ENCODE data around the gene CTPS2. TPM values are rescaled to one million over a fixed set of nuclear protein-coding genes. Genes with fewer than 3 reads are reported as not detected.

CTPS2 gene
- total RNA-seq, 4 donors from 2014 or later: 8.7 to 24.9 (median 12.0) TPM

DNA sequence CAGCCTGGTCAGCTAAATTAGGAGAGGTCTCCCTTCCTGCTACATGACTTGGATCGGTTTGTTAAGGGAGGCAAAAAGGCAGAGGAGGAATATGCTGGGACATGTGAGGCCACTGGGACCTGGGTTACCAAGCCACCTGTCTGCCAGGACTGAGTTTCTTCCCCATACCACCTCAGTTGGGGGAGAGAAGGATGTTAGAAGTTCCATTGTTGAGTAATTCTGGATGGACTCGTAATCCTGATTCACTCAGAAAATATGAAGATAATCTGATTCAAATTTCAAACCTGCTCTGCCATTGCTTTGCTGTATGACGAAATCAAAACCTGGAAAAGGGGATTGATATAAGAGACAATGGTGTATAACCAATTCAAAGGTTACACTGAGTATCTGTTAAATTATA lies 159.9 kb downstream of the CTPS2 start:
- TF ChIP-seq POLR2AphosphoS5 (IDR thresholded peaks at IDR 0.05): no peak
- TF ChIP-seq, protein P1, sequence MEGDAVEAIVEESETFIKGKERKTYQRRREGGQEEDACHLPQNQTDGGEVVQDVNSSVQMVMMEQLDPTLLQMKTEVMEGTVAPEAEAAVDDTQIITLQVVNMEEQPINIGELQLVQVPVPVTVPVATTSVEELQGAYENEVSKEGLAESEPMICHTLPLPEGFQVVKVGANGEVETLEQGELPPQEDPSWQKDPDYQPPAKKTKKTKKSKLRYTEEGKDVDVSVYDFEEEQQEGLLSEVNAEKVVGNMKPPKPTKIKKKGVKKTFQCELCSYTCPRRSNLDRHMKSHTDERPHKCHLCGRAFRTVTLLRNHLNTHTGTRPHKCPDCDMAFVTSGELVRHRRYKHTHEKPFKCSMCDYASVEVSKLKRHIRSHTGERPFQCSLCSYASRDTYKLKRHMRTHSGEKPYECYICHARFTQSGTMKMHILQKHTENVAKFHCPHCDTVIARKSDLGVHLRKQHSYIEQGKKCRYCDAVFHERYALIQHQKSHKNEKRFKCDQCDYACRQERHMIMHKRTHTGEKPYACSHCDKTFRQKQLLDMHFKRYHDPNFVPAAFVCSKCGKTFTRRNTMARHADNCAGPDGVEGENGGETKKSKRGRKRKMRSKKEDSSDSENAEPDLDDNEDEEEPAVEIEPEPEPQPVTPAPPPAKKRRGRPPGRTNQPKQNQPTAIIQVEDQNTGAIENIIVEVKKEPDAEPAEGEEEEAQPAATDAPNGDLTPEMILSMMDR (IDR thresholded peaks at IDR 0.05): no peak
- no peak for DNase-seq (ENCODE audit: low spot score in 2 of 2)

DNA sequence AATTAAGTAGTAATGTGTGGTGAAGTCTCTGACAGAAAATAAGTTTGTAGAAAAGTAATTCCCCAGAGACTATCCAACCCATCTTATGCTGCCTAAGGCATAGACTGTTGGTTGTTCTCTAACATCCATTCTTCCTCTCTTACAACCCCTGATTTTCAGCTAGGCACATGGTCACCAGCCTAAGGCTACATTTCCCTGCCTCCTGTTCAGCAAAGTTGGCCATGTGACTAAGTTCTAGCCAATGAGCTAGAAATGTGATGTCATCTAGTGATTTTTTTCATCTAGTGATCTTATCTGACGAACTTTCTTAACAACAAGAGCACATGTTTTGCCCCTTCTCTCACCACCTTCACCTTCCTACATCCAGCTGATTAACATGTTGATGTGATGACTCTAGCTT lies 164.8 kb downstream of the CTPS2 start:
- Histone ChIP-seq H3K36me3 (no peaks in the 10 kb centered on the region), H3K9me3 (no peaks in the 10 kb centered on the region), H3K4me3 (no peak overlapping the region), H3K27me3 (no peaks in the 10 kb centered on the region), H3K4me1 (no peaks in the 10 kb centered on the region), H3K27ac (no peak overlapping the region)
- no peak for DNase-seq (ENCODE audit: low spot score in 2 of 2)
- no peak for TF ChIP-seq EP300 (IDR thresholded peaks at IDR 0.05)
- TF ChIP-seq, protein P1 (IDR thresholded peaks at IDR 0.05): no peak
- no peak for TF ChIP-seq POLR2A (IDR thresholded peaks at IDR 0.05)
- TF ChIP-seq POLR2AphosphoS5 (IDR thresholded peaks at IDR 0.05): no peak
- 68% methylated on average over 1 of the region's 1 CpG for WGBS

More for the DNA sequence above, 159.9 kb downstream of the CTPS2 start:
- Histone ChIP-seq H3K36me3 (no peaks in the 10 kb centered on the region), H3K4me3 (no peak overlapping the region), H3K27me3 (no peaks in the 10 kb centered on the region), H3K4me1 (no peaks in the 10 kb centered on the region), H3K27ac (no peak overlapping the region), H3K9me3 (no peaks in the 10 kb centered on the region)
- 76% methylated on average over 3 of the region's 3 CpGs for WGBS

DNA sequence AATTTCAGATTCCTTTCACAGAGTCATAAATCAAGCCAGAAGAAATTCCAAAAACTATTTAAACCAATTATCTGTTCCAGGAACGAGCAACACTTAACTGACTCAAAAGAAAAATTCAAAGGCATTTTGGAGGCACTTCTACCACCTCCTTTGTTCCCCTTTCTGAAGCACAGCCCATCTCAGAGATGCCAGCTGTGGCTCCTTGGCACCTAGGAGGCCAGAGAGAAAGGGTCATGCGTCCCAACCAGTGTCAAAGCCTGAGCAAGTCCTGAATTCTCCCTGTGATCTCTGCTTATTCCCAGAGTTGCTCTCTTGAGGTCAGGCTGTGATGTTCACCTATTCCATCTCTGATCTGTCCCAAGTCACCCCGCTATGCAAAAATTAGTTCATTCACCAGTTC lies 167.5 kb downstream of the CTPS2 start:
- no peak overlapping the region for H3K4me3 ChIP-seq
- no peak for DNase-seq (ENCODE audit: low spot score in 2 of 2)
- no peaks in the 10 kb centered on the region for H3K9me3 ChIP-seq
- no peak overlapping the region for H3K27ac ChIP-seq
- TF ChIP-seq, protein P1 (IDR thresholded peaks at IDR 0.05): no peak
- TF ChIP-seq EP300 (IDR thresholded peaks at IDR 0.05) (no peak), POLR2AphosphoS5 (IDR thresholded peaks at IDR 0.05) (no peak), POLR2A (IDR thresholded peaks at IDR 0.05) (no peak)
- no peaks in the 10 kb centered on the region for H3K36me3 ChIP-seq
- no peaks in the 10 kb centered on the region for H3K27me3 ChIP-seq
- WGBS: 57% methylated on average over 3 of the region's 3 CpGs
- H3K4me1 ChIP-seq: no peaks in the 10 kb centered on the region

Other genes starting within 250 kb of the CTPS2 start
- gene S100G, start 62.5 kb downstream of the CTPS2 start, total RNA-seq: not detected
- 10 to 100 TPM; 16.7 to 20.9 (median 18.9) TPM for gene SYAP1, start 6.9 kb upstream of the CTPS2 start, total RNA-seq
- 10 to 100 TPM in 3 of 4 donors, 1 to 10 TPM in 1; 8.6 to 15.5 (median 14.5) TPM for gene TXLNG, start 73.8 kb upstream of the CTPS2 start, total RNA-seq
- 10 to 100 TPM; 62.9 to 88.8 (median 66.0) TPM for gene RBBP7, start 157.7 kb upstream of the CTPS2 start, total RNA-seq
- gene REPS2, start 234.0 kb upstream of the CTPS2 start, total RNA-seq: 10 to 100 TPM in 1 of 4 donors, 1 to 10 TPM in 3; 6.2 to 10.9 (median 8.6) TPM